ENCODE results near the gene RAP1GDS1.

RAP1GDS1 gene

DNA sequence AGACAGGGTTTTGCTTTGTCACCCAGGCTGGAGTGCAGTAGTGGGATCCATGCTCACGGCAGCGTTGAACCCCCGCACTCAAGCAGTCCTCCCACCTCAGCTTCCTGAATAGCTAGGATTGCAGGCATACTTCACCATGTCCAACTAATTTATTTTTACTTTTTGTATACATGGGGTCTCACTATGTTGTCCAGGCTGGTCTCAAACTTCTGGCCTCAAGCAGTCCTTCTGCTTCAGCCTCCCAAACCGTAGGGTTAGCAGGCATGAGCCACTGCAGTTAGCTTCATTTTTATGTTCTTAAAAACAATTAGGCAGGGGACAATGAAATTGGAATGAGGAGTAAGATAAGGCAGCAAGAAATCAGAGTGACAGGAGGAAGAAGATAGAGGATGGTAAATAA, 50.5 kb downstream of the RAP1GDS1 start:
- no peak for ATAC-seq
- TF ChIP-seq PPARA (CRISPR knock-in tag; IDR thresholded peaks at IDR 0.05; ENCODE audit: borderline replicate concordance) (no peak), ZNF70 (CRISPR knock-in tag; IDR thresholded peaks at IDR 0.05) (no peak), OSR1 (CRISPR knock-in tag; IDR thresholded peaks at IDR 0.05) (no peak), ESRRG (CRISPR knock-in tag; IDR thresholded peaks at IDR 0.05) (no peak), CSDC2 (CRISPR knock-in tag; IDR thresholded peaks at IDR 0.05) (no peak), TCF4 (CRISPR knock-in tag; IDR thresholded peaks at IDR 0.05; ENCODE audit: borderline replicate concordance) (no peak), ISL1 (CRISPR knock-in tag; IDR thresholded peaks at IDR 0.05) (no peak)
- TF ChIP-seq, protein P1, sequence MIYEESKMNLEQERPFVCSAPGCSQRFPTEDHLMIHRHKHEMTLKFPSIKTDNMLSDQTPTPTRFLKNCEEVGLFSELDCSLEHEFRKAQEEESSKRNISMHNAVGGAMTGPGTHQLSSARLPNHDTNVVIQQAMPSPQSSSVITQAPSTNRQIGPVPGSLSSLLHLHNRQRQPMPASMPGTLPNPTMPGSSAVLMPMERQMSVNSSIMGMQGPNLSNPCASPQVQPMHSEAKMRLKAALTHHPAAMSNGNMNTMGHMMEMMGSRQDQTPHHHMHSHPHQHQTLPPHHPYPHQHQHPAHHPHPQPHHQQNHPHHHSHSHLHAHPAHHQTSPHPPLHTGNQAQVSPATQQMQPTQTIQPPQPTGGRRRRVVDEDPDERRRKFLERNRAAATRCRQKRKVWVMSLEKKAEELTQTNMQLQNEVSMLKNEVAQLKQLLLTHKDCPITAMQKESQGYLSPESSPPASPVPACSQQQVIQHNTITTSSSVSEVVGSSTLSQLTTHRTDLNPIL (CRISPR knock-in tag; IDR thresholded peaks at IDR 0.05; ENCODE audit: low read depth): no peak

DNA sequence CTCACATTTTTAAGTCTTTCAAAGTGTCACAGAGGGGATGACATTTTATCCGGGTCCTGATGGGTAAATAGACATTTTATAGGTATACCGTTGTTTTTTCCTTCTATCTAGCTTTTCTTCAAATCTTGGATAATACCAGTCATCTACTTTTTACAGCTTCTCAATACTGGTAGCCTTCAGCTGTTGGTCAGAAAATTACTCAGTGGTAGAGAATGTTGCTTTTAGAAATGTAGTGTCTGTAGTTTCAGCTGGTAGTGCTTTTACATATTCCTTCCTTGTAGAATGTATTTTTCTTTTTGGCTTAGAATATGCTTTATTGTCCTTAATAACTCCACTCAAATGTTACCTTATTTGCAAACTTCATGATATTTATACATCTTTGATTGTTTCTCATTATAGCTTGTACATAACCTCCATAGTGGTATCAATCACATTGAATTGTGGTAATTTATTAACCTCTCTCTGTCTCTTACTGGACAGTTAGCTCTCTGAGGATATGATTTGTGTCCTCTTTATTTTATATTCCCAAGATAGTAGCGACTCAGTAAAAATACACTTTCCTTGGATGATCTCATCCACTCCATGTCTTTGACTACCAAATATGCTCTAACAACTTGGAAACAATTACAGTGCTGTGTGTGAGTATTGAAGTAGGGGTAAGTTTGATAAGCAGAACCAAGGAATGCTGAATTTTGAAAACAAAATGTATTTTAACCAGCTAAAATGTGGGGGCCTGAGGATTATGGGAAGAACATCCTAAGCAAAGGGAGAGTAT, 53.8 kb downstream of the RAP1GDS1 start:
- no peak for ATAC-seq
- no peak for TF ChIP-seq TCF4 (CRISPR knock-in tag; IDR thresholded peaks at IDR 0.05; ENCODE audit: borderline replicate concordance)
- no peak for TF ChIP-seq ISL1 (CRISPR knock-in tag; IDR thresholded peaks at IDR 0.05)

DNA sequence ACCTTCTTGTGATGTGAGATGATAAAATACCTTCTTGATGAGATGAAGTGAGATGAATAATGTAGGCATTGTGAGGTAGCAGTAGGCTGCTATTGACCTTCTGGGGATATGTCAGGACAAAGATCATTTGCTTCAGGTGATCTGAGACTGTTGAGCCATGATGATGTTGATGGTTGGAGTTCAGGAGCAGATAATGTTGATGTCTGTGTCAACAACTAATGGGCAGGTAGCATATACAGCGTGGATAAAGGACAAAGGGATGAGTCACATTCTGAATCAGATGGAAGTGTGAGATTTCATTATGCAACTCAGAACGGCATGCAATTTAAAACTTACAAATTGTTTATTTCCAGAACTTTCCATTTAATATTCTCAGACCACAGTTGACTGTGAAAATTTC, 57.3 kb downstream of the RAP1GDS1 start:
- TF ChIP-seq ZNF565 (CRISPR knock-in tag; conservative IDR thresholded peaks at IDR 0.05; ENCODE audit: low read depth): no peak
- no peak for TF ChIP-seq ZC3H10 (CRISPR knock-in tag; IDR thresholded peaks at IDR 0.05)
- TF ChIP-seq SNAI2 (CRISPR knock-in tag; IDR thresholded peaks at IDR 0.05): no peak
- TF ChIP-seq, protein P1 (CRISPR knock-in tag; IDR thresholded peaks at IDR 0.05; ENCODE audit: low read depth): no peak
- TF ChIP-seq TCF4 (CRISPR knock-in tag; IDR thresholded peaks at IDR 0.05; ENCODE audit: borderline replicate concordance): no peak
- TF ChIP-seq RARB (CRISPR knock-in tag; IDR thresholded peaks at IDR 0.05): no peak
- TF ChIP-seq, protein P2, sequence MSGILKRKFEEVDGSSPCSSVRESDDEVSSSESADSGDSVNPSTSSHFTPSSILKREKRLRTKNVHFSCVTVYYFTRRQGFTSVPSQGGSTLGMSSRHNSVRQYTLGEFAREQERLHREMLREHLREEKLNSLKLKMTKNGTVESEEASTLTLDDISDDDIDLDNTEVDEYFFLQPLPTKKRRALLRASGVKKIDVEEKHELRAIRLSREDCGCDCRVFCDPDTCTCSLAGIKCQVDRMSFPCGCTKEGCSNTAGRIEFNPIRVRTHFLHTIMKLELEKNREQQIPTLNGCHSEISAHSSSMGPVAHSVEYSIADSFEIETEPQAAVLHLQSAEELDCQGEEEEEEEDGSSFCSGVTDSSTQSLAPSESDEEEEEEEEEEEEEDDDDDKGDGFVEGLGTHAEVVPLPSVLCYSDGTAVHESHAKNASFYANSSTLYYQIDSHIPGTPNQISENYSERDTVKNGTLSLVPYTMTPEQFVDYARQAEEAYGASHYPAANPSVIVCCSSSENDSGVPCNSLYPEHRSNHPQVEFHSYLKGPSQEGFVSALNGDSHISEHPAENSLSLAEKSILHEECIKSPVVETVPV (CRISPR knock-in tag; IDR thresholded peaks at IDR 0.05): no peak
- no peak for TF ChIP-seq ARNTL (CRISPR knock-in tag; IDR thresholded peaks at IDR 0.05; ENCODE audit: borderline replicate concordance, low read depth)
- no peak for TF ChIP-seq ZFP3 (CRISPR knock-in tag; IDR thresholded peaks at IDR 0.05)
- TF ChIP-seq TOX (CRISPR knock-in tag; IDR thresholded peaks at IDR 0.05; ENCODE audit: borderline replicate concordance): no peak
- TF ChIP-seq ZNF70 (CRISPR knock-in tag; IDR thresholded peaks at IDR 0.05): no peak
- TF ChIP-seq, protein P3, sequence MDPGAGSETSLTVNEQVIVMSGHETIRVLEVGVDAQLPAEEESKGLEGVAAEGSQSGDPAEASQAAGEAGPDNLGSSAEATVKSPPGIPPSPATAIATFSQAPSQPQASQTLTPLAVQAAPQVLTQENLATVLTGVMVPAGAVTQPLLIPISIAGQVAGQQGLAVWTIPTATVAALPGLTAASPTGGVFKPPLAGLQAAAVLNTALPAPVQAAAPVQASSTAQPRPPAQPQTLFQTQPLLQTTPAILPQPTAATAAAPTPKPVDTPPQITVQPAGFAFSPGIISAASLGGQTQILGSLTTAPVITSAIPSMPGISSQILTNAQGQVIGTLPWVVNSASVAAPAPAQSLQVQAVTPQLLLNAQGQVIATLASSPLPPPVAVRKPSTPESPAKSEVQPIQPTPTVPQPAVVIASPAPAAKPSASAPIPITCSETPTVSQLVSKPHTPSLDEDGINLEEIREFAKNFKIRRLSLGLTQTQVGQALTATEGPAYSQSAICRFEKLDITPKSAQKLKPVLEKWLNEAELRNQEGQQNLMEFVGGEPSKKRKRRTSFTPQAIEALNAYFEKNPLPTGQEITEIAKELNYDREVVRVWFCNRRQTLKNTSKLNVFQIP (CRISPR knock-in tag; IDR thresholded peaks at IDR 0.05; ENCODE audit: borderline replicate concordance, low read depth): no peak
- TF ChIP-seq, protein P4, sequence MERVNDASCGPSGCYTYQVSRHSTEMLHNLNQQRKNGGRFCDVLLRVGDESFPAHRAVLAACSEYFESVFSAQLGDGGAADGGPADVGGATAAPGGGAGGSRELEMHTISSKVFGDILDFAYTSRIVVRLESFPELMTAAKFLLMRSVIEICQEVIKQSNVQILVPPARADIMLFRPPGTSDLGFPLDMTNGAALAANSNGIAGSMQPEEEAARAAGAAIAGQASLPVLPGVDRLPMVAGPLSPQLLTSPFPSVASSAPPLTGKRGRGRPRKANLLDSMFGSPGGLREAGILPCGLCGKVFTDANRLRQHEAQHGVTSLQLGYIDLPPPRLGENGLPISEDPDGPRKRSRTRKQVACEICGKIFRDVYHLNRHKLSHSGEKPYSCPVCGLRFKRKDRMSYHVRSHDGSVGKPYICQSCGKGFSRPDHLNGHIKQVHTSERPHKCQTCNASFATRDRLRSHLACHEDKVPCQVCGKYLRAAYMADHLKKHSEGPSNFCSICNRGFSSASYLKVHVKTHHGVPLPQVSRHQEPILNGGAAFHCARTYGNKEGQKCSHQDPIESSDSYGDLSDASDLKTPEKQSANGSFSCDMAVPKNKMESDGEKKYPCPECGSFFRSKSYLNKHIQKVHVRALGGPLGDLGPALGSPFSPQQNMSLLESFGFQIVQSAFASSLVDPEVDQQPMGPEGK (CRISPR knock-in tag; IDR thresholded peaks at IDR 0.05; ENCODE audit: borderline replicate concordance): no peak
- TF ChIP-seq, protein P5, sequence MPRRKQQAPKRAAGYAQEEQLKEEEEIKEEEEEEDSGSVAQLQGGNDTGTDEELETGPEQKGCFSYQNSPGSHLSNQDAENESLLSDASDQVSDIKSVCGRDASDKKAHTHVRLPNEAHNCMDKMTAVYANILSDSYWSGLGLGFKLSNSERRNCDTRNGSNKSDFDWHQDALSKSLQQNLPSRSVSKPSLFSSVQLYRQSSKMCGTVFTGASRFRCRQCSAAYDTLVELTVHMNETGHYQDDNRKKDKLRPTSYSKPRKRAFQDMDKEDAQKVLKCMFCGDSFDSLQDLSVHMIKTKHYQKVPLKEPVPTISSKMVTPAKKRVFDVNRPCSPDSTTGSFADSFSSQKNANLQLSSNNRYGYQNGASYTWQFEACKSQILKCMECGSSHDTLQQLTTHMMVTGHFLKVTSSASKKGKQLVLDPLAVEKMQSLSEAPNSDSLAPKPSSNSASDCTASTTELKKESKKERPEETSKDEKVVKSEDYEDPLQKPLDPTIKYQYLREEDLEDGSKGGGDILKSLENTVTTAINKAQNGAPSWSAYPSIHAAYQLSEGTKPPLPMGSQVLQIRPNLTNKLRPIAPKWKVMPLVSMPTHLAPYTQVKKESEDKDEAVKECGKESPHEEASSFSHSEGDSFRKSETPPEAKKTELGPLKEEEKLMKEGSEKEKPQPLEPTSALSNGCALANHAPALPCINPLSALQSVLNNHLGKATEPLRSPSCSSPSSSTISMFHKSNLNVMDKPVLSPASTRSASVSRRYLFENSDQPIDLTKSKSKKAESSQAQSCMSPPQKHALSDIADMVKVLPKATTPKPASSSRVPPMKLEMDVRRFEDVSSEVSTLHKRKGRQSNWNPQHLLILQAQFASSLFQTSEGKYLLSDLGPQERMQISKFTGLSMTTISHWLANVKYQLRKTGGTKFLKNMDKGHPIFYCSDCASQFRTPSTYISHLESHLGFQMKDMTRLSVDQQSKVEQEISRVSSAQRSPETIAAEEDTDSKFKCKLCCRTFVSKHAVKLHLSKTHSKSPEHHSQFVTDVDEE (CRISPR knock-in tag; IDR thresholded peaks at IDR 0.05): no peak
- no peak for ATAC-seq

Measured in SK-N-SH treated with all-trans-retinoic acid at 6 μM for 48 hours (cell line).